Spinal cord (tissue), 10 donors: ENCODE data around the gene CLDN20. TPM values are rescaled to one million over a fixed set of nuclear protein-coding genes. Genes with fewer than 3 reads are reported as not detected.
"Not testable (repeated sequence)": the region's sequence is repeated elsewhere in the genome, so short reads cannot be mapped to it uniquely, and the experiment has no call there.

Experiments used
- DNase-seq, 6 donors: peaks; one replicate each; pipeline versions ENCODE4 v3.0.0 to v3.0.0-alpha.2; 2013 to 2015; ENCODE audit warnings: low spot score in 6 of 6, low read depth in 4 of 6
- H3K27ac ChIP-seq: one replicate; pipeline ENCODE4 v1.5.1; 2013; ENCODE audit warnings: low read depth, low read length, control low read depth
- H3K27me3 ChIP-seq: one replicate; pipeline ENCODE4 v1.6.1; 2013; ENCODE audit warnings: low read length; ENCODE audit not compliant: control insufficient read depth, insufficient read depth
- H3K36me3 ChIP-seq: one replicate; pipeline ENCODE4 v1.6.1; 2013; ENCODE audit warnings: low read length; ENCODE audit not compliant: control insufficient read depth, insufficient read depth
- H3K4me1 ChIP-seq: one replicate; pipeline ENCODE4 v1.6.1; 2013; ENCODE audit warnings: low read length; ENCODE audit not compliant: control insufficient read depth, insufficient read depth
- H3K4me3 ChIP-seq: one replicate; pipeline ENCODE4 v1.5.1; 2013; ENCODE audit warnings: low read depth, low read length, control low read depth
- H3K9me3 ChIP-seq: one replicate; pipeline ENCODE4 v1.6.1; 2013; ENCODE audit warnings: low read length; ENCODE audit not compliant: control insufficient read depth, insufficient read depth
- WGBS: methylation state at CpG from one replicate; pipeline ENCODE4 v1.1.5; 2013; ENCODE audit warnings: missing lambda C conversion rate; ENCODE audit not compliant: insufficient coverage; 5-methylcytosine and 5-hydroxymethylcytosine counted together
- polyA plus RNA-seq, 2 donors: library from polyadenylated mRNA; unstranded; fragments of 120-200 nt; gene quantifications; one replicate each; pipeline ENCODE4 v1.2.1, GENCODE V29; 2013; ENCODE audit not compliant: insufficient read length in 2 of 2
- total RNA-seq, 2 donors: library from RNA; depleted of rRNA in 1 of 2; stranded (reverse); fragments of 120-200 nt in 1 of 2; fragments of >200 nt in 1 of 2; gene quantifications; one replicate each; pipeline versions ENCODE4 v1.2.3 to v1.2.4, GENCODE V29; 2013 to 2014
- donor health status: healthy.

CLDN20 gene
- total and polyA plus RNA-seq, 4 donors: 0.71 to 0.87 (median 0.79) TPM; not detected in 1

DNA sequence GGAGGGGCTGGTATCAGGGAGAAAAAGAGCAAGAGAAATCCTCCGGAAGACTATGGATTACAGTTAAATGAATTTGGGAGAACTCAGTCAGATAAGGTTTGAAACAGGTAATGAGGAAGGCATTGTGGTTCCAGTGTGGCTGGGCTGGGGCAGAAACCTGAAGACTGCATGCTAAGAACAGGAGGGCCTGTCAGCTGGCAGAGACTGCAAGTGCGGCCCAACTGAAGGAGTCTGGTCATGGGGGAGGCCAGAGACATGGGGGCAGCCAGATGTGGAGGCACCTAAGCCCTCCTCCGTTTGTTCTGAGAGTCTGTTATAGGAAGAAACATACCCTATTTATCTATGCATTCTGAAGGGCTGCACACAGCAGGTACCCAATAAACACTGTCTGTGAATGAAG lies 33.9 kb downstream of the CLDN20 start:
- no peaks in the 10 kb centered on the region for H3K9me3 ChIP-seq
- H3K27me3 ChIP-seq: no peaks in the 10 kb centered on the region
- no peak overlapping the region for H3K4me3 ChIP-seq
- no peaks in the 10 kb centered on the region for H3K36me3 ChIP-seq
- no peaks in the 10 kb centered on the region for H3K4me1 ChIP-seq
- no peak for DNase-seq
- 75% methylated on average over 2 of the region's 3 CpGs for WGBS
- H3K27ac ChIP-seq: no peak overlapping the region

DNA sequence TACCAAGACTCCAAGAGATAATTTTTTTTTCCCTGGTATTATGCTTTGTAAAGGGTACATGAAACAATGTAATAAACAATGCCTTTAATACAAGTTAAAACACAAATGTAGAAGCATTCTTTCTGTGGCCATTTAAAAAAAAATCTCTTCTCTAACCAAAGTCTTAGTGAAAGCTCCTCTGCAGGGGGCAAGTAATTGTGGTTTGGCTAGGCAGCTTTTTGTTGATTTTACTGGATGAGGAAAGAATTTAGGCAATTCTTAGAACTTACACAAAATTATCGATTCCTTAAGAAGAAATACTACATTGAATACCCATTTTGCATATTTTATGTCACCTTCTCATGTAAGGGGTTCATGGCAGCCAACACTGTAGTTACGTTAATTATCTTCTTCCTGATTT lies 38.1 kb downstream of the CLDN20 start:
- Histone ChIP-seq H3K36me3 (no peaks in the 10 kb centered on the region), H3K9me3 (no peaks in the 10 kb centered on the region), H3K27ac (no peak overlapping the region), H3K27me3 (no peaks in the 10 kb centered on the region), H3K4me1 (no peaks in the 10 kb centered on the region), H3K4me3 (no peak overlapping the region)
- WGBS: no CpG with 5 or more reads among the region's 2 CpGs
- no peak for DNase-seq

DNA sequence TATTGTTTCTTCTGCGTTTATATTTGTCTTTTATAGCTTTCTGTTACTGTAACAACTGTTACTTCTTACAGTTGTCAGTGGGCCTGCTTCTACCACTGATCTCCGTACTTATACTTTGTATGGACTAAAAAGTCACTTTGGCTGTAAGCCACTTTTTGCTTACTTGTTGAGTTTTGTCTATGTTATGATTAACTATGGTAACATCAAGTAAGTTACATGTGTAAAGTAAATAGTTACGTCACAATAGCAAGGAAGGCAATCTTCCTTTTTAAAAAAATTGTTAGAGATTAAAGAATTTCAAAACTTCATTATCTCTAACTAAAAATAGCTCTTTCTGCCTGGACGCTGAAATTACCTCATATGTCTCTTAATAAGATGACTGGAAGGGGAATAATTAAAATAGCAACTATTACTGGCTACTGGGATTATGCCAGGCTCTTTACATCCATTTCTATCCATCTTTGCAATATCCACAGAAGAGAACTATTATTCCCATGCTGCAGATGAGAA lies 39.6 kb downstream of the CLDN20 start:
- no peaks in the 10 kb centered on the region for H3K4me1 ChIP-seq
- H3K27ac ChIP-seq: no peak overlapping the region
- no peak overlapping the region for H3K4me3 ChIP-seq
- no CpG with 5 or more reads among the region's 4 CpGs for WGBS
- no peaks in the 10 kb centered on the region for H3K27me3 ChIP-seq
- DNase-seq: no peak
- no peaks in the 10 kb centered on the region for H3K9me3 ChIP-seq
- H3K36me3 ChIP-seq: no peaks in the 10 kb centered on the region

DNA sequence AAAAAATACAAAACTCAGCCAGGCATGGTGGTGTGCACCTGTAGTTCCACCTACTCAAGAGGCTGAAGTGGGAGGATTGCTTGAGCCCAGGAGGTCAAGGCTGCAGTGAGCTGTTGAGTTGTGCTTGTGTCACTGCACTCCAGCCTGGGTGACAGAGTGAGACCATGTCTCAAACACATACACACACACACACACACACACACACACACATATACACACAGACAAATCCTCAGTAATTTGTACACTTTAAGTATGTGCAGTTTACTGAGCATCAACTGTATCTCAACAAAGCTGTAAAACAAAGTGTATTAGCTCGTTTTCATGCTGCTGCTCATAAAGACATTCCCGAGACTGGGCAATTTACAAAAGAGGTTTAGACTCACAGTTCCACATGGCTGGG lies 43.1 kb downstream of the CLDN20 start:
- H3K27ac ChIP-seq: no peak overlapping the region
- H3K36me3 ChIP-seq: no peaks in the 10 kb centered on the region

DNA sequence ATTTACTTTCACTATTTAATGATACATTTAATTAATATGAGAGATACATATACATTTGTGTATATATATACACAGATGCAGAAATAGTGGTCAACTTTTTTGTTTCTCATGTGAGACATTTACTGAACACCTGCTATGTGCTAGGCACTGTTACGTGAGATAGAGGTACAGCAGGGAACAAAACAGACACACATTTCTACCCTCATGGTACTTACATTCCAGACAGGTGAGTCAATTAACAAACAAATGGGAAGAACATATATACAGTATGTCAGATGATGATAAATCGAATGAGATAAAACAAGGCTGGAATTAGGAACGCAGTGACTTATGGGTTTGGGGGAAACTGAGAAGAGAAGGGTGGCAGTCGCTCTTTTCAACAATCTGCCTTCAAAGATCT lies 45.3 kb downstream of the CLDN20 start:
- WGBS: no CpG with 5 or more reads among the region's 4 CpGs
- no peak for DNase-seq
- Histone ChIP-seq H3K9me3 (no peaks in the 10 kb centered on the region), H3K4me1 (no peaks in the 10 kb centered on the region), H3K27ac (no peak overlapping the region), H3K36me3 (no peaks in the 10 kb centered on the region), H3K4me3 (no peak overlapping the region), H3K27me3 (no peaks in the 10 kb centered on the region)

More for the DNA sequence above, 43.1 kb downstream of the CLDN20 start:
- Histone ChIP-seq H3K27me3 (no peaks in the 10 kb centered on the region), H3K9me3 (no peaks in the 10 kb centered on the region), H3K4me3 (no peak overlapping the region), H3K4me1 (no peaks in the 10 kb centered on the region)
- 86% methylated on average over 2 of the region's 2 CpGs for WGBS
- no peak for DNase-seq

DNA sequence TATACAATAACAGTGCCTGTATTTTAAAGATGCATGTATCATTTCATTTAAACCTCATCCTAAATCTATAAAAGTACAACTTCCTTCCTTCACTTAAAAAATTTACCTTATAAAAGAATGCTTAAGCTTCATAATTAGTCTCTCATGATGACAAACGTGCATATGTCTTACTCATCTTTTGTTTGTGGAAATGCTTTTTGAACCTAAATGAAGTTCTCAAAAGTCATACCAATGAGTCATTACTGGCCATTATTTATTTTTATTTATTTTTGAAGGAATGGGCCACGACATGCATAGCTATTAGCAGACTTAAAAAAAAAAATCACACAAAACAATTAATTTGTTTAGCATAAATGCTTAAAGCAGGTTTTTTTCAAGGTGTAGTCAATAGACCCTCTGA lies 46.8 kb downstream of the CLDN20 start:
- Histone ChIP-seq H3K27me3 (no peaks in the 10 kb centered on the region), H3K9me3 (no peaks in the 10 kb centered on the region), H3K4me1 (no peaks in the 10 kb centered on the region), H3K27ac (no peak overlapping the region), H3K36me3 (no peaks in the 10 kb centered on the region), H3K4me3 (no peak overlapping the region)
- WGBS: no CpG with 5 or more reads among the region's 2 CpGs
- no peak for DNase-seq

DNA sequence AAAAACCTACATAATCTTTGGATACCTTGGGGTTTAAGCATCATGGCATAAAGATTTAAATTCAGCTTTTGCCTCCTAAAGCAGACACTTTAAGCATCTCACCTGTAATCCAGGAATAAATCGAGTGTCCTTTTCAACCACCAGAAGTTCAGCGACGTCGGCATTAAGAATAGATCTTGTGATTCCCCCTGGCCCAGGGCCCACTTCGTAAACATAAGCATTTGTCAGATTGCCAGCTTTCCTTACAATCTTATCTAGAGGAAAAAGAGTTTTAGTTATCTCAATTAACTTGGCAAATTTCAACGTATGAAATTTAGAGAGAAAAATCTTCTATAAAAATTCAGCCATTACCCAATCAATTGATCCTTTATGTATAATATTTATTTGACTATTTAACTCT lies 47.3 kb downstream of the CLDN20 start:
- no CpG with 5 or more reads among the region's 6 CpGs for WGBS
- H3K27me3 ChIP-seq: no peaks in the 10 kb centered on the region
- no peaks in the 10 kb centered on the region for H3K36me3 ChIP-seq
- H3K27ac ChIP-seq: no peak overlapping the region
- no peak overlapping the region for H3K4me3 ChIP-seq
- no peaks in the 10 kb centered on the region for H3K4me1 ChIP-seq
- no peak for DNase-seq
- H3K9me3 ChIP-seq: no peaks in the 10 kb centered on the region

DNA sequence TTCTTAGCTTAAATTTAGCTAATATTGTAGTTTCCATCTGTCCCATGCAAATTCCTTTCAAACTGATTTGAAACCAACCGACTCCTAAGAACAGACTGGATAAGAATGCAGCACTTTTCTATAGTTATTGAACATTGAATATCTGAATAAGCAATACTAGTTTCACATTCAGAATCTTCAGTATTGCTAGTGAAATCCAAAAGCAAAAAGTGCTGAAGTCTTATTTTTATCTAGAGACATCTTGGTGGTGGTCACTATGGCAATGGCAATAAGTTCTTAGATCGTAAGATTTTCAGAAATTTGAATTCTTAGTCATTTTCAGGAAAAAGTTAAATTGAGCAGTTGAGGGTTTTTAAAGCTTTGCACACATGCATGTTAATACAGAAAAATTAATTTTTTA lies 47.8 kb downstream of the CLDN20 start:
- Histone ChIP-seq H3K4me1 (no peaks in the 10 kb centered on the region), H3K9me3 (no peaks in the 10 kb centered on the region), H3K4me3 (no peak overlapping the region), H3K36me3 (no peaks in the 10 kb centered on the region), H3K27me3 (no peaks in the 10 kb centered on the region), H3K27ac (no peak overlapping the region)
- WGBS: no CpG with 5 or more reads among the region's 2 CpGs
- DNase-seq: no peak

DNA sequence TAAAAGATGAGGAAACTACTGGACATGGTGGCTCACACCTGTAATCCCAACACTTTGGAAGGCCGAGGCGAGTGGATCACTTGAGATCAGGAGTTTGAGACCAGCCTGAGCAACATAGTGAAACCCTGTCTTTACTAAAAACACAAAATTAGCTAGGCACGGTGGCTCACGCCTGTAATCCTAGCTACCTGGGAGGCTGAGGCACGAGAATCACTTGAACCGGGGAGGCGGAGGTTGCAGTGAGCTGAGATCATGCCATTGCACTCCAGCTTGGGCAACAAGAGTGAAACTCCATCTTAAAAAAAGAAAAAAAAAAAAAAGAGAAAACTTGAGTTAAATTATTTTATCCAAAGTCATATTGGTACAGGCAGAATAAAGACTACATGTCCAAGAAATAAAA lies 49.1 kb downstream of the CLDN20 start:
- H3K36me3 ChIP-seq, H3K4me1 ChIP-seq, DNase-seq, H3K9me3 ChIP-seq, H3K4me3 ChIP-seq, H3K27me3 ChIP-seq, H3K27ac ChIP-seq: not testable (repeated sequence)
- 98% methylated on average over 5 of the region's 7 CpGs for WGBS

DNA sequence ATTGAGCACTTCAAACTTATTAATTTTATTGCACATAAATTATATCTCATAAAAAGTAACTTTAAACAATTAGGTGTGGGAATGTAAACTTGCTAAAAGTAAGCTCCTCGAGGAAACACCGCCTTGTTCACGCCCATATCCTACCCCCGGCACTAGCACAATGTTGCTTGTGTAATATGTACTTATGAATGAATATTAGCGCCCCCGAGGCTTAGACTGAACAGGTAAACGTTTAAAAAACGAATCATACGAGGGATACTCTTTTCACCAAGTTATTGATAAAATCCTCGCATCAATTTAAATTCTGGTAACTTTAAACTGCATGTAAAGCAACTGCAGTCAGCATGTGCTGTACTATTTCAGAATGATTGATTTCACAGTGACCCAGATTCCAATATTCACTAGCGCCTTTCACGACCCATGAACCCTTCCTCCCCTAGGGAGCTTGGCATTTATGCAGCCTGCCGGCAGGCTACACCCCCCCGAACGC lies 49.8 kb downstream of the CLDN20 start:
- Histone ChIP-seq H3K27me3 (no peaks in the 10 kb centered on the region), H3K4me1 (no peaks in the 10 kb centered on the region), H3K9me3 (no peaks in the 10 kb centered on the region), H3K4me3 (peak overlapping the region; percentile 91), H3K36me3 (no peaks in the 10 kb centered on the region), H3K27ac (peak overlapping the region; percentile 65)
- WGBS: 0% methylated on average over 8 of the region's 15 CpGs
- no peak for DNase-seq
